ENCODE measurements around the gene SYNJ2. TPM values are rescaled to one million over a fixed set of nuclear protein-coding genes. Genes with fewer than 3 reads are reported as not detected.

The SYNJ2 gene
- polyA plus RNA-seq, 2 donors, result 5.7 to 8.1 TPM

DNA sequence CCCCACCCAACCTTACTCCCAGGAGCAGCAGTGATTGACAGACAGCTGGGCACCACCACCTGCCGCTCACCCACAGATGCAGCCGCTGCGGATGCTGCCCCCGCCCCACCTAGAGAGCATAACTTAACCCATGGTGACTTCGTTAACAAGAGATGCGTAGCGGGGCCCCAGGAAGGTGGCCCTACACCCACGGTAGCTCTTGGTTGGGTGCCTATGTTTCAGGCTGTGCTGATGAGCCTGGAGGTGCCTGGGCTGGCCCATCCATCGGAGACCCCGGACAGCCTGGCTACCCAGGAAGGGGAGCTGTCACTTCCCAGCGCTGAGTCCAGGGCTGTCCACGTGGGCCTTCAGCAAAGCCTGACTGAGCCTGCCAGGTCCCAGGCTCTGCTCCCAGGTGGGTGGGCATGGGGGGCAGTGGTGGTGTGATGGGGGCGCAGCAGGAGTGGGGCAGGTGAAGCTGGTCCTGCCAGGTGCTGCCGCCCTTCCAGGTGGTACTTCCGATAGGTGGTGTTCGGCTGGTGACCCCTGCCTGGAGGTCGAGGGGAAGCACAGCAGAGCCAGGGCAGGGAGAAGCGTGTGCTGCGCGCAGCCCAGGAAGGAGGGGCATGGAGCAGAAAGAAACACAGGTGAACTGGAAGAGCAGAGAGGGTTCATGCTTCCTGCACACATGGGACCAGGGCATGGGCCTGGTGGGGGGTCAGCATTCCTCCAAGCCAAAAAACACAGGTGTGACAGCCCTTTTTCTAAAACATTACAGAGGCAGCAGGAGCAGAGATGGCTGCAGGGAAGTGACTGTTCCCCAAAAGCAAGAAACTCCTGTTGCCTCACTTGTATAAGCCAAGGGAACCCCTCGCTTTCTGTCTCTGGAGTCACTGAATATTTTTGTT lies 56.9 kb downstream of the SYNJ2 start:
- no peaks in the 10 kb centered on the region for H3K27me3 ChIP-seq (ENCODE audit: control insufficient read depth in 1 of 2, insufficient read depth in 2 of 2, low read length in 2 of 2)
- H3K27ac ChIP-seq (ENCODE audit: low read depth in 2 of 2, low read length in 1 of 2), result no peak overlapping the region
- WGBS, 2 donors, result 94 to 95% methylated on average over 21 of the region's 21 CpGs
- no peaks in the 10 kb centered on the region for H3K9me3 ChIP-seq (ENCODE audit: control insufficient read depth in 2 of 2, insufficient read depth in 1 of 2, low read depth in 1 of 2, low read length in 1 of 2)
- H3K4me1 ChIP-seq (ENCODE audit: control insufficient read depth in 2 of 2, insufficient read depth in 2 of 2, low read length in 1 of 2), result peaks cover 5 to 19% of the 10 kb centered on the region in 2 donors
- no peak overlapping the region for H3K4me3 ChIP-seq (ENCODE audit: low read depth in 1 of 2, low read length in 2 of 2)
- peaks cover 0 to 3% of the 10 kb centered on the region in 2 donors for H3K36me3 ChIP-seq (ENCODE audit: control insufficient read depth in 2 of 2, insufficient read depth in 2 of 2, low read length in 1 of 2)

DNA sequence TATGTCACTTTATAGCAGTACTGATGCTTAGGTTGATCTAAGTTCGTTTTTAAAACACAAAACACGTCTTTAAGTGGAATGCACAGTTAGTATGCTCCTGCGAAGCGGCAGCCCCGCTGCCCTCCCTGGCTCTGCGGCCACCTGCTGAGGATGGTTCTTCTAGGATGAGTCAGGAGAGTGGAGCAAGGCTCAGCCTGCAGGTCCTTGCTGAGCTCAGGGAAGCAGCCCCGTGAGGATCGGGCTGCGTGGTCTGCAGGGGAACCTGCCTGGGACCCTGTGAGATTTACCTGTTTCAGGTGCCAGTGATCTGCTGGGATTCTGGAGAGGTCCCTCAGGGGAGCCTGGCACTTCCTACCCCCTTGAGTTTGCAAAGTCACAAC lies 57.5 kb downstream of the SYNJ2 start:
- Histone ChIP-seq H3K27me3 (ENCODE audit: control insufficient read depth in 1 of 2, insufficient read depth in 2 of 2, low read length in 2 of 2) (no peaks in the 10 kb centered on the region), H3K9me3 (ENCODE audit: control insufficient read depth in 2 of 2, insufficient read depth in 1 of 2, low read depth in 1 of 2, low read length in 1 of 2) (no peaks in the 10 kb centered on the region), H3K4me1 (ENCODE audit: control insufficient read depth in 2 of 2, insufficient read depth in 2 of 2, low read length in 1 of 2) (peaks cover 8 to 25% of the 10 kb centered on the region in 2 donors), H3K27ac (ENCODE audit: low read depth in 2 of 2, low read length in 1 of 2) (no peak overlapping the region), H3K36me3 (ENCODE audit: control insufficient read depth in 2 of 2, insufficient read depth in 2 of 2, low read length in 1 of 2) (peaks cover 0 to 7% of the 10 kb centered on the region in 2 donors), H3K4me3 (ENCODE audit: low read depth in 1 of 2, low read length in 2 of 2) (no peak overlapping the region)
- WGBS, 2 donors, result 87 to 88% methylated on average over 9 of the region's 9 CpGs

DNA sequence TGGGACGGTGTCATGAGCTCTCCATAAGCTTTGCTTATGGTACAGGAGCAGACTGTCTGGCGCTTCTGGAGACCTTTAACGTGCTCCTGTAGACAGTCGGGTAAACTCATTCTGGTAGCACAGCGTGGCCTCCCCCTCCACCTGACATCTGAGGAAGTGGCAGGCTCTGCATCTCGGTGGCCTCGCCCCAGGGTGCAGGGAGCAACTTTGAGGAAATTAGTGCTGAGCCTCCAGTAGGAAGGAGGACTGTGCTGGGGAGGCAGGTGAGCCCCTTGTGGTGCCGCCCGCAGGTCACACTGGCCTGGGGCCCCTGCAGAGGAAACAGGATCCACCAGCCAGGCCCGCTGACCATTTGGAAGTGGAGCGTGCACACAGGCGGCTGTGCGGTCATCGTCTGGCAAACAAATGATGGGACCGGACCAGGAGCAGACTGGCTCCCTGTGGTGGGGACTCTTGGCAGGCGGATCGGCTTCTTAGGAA lies 57.9 kb downstream of the SYNJ2 start:
- WGBS, 2 donors, result 74 to 75% methylated on average over 17 of the region's 17 CpGs
- peaks cover 8 to 25% of the 10 kb centered on the region in 2 donors for H3K4me1 ChIP-seq (ENCODE audit: control insufficient read depth in 2 of 2, insufficient read depth in 2 of 2, low read length in 1 of 2)

DNA sequence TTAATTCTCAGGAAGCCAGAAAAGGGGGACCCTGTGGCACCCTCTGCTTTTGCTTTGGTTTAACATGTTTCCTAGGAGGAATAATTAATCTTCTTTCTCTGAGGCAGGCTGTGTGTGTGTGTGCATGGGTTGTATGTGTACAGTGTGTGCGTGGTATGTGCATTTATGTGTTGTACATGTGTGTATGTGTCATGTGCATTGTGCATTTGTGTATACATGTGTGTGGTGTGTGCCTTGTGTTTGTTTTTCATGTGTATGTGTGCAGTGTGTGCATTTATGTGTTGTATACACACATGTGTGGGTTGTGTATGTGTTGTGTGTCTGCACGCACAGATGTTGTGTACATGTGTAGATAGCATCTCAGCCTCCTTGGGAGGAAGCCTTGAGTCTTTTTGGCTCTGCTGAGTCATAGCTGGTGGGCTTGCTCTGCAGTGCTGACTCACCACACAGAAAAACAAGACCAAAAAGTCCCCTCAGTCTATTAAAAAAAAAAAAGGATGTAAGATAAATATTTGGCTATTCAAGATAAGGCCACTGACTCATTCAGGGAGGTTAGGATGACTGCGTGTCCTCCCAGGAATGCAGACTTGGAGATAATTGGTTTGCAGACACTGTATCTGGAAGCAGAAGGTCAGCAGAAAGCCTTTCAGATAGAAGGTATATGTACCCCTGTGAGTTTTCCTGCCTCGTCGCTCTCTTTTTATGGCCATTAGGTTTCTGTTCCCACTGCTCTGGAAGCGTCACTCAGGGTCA lies 58.6 kb downstream of the SYNJ2 start:
- Histone ChIP-seq H3K9me3 (ENCODE audit: control insufficient read depth in 2 of 2, insufficient read depth in 1 of 2, low read depth in 1 of 2, low read length in 1 of 2) (no peaks in the 10 kb centered on the region), H3K4me1 (ENCODE audit: control insufficient read depth in 2 of 2, insufficient read depth in 2 of 2, low read length in 1 of 2) (peaks cover 8 to 25% of the 10 kb centered on the region in 2 donors), H3K27ac (ENCODE audit: low read depth in 2 of 2, low read length in 1 of 2) (peak overlapping the region; percentile 45 to 81), H3K36me3 (ENCODE audit: control insufficient read depth in 2 of 2, insufficient read depth in 2 of 2, low read length in 1 of 2) (peaks cover 0 to 7% of the 10 kb centered on the region in 2 donors), H3K4me3 (ENCODE audit: low read depth in 1 of 2, low read length in 2 of 2) (no peak overlapping the region), H3K27me3 (ENCODE audit: control insufficient read depth in 1 of 2, insufficient read depth in 2 of 2, low read length in 2 of 2) (no peaks in the 10 kb centered on the region)
- 43 to 47% methylated on average over 6 of the region's 6 CpGs for WGBS, 2 donors

More for the DNA sequence above, 57.9 kb downstream of the SYNJ2 start:
- no peaks in the 10 kb centered on the region for H3K9me3 ChIP-seq (ENCODE audit: control insufficient read depth in 2 of 2, insufficient read depth in 1 of 2, low read depth in 1 of 2, low read length in 1 of 2)
- no peaks in the 10 kb centered on the region for H3K27me3 ChIP-seq (ENCODE audit: control insufficient read depth in 1 of 2, insufficient read depth in 2 of 2, low read length in 2 of 2)
- peak overlapping the region in 1 of 2 donors; percentile 11 for H3K27ac ChIP-seq (ENCODE audit: low read depth in 2 of 2, low read length in 1 of 2)
- H3K36me3 ChIP-seq (ENCODE audit: control insufficient read depth in 2 of 2, insufficient read depth in 2 of 2, low read length in 1 of 2), result peaks cover 0 to 7% of the 10 kb centered on the region in 2 donors
- no peak overlapping the region for H3K4me3 ChIP-seq (ENCODE audit: low read depth in 1 of 2, low read length in 2 of 2)

DNA sequence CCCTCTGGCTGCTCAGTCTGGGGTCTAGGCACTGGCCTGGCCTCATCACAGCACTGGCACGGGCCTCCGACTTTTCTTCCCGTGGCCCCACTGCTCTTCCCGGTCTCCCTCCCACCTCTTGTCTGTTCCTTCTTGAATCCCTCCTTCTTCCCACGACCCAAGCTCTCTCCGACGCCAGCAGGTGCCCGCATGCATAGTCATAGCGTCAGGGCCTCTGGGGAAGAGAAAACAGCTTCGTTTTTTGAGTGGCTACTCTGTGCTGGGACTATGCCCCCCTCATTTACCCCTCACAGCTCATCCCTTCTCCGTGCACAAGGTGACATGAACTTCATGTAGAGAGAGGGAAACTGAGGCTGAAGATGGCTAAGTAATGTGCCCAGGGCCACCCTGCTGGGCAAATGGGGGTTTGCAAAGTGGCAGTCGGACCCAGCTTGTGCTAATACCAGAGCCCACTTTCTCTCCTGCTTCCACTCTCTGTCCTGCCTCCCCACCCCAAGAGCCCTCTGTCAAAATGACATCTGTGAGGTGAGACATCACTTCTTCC lies 59.2 kb downstream of the SYNJ2 start:
- 63% methylated on average over 12 of the region's 12 CpGs for WGBS, 2 donors
- Histone ChIP-seq H3K4me3 (ENCODE audit: low read depth in 1 of 2, low read length in 2 of 2) (no peak overlapping the region), H3K4me1 (ENCODE audit: control insufficient read depth in 2 of 2, insufficient read depth in 2 of 2, low read length in 1 of 2) (peaks cover 8 to 25% of the 10 kb centered on the region in 2 donors), H3K27me3 (ENCODE audit: control insufficient read depth in 1 of 2, insufficient read depth in 2 of 2, low read length in 2 of 2) (no peaks in the 10 kb centered on the region), H3K27ac (ENCODE audit: low read depth in 2 of 2, low read length in 1 of 2) (peak overlapping the region; percentile 45 to 81), H3K36me3 (ENCODE audit: control insufficient read depth in 2 of 2, insufficient read depth in 2 of 2, low read length in 1 of 2) (peaks cover 0 to 7% of the 10 kb centered on the region in 2 donors), H3K9me3 (ENCODE audit: control insufficient read depth in 2 of 2, insufficient read depth in 1 of 2, low read depth in 1 of 2, low read length in 1 of 2) (no peaks in the 10 kb centered on the region)

DNA sequence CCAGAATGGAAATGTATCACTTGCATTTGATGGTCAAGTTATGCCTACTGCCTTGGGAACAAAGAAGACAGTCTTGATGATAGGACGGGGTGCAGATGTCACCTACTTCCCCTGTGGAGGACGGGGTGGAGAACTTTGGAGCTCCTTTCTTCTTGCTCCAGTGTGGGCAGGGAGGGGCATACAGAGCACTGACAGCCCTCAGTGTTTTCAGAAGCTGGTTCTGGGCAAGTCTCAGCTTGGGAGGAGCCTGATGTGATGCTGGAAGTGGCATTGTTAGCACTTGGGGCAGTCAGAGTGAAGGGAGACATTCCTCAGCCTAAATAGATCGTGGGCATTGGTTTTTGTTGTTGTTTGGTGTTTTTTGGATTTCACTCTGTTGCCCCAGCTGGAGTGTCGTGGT lies 59.7 kb downstream of the SYNJ2 start:
- no peak overlapping the region for H3K4me3 ChIP-seq (ENCODE audit: low read depth in 1 of 2, low read length in 2 of 2)
- no peaks in the 10 kb centered on the region for H3K27me3 ChIP-seq (ENCODE audit: control insufficient read depth in 1 of 2, insufficient read depth in 2 of 2, low read length in 2 of 2)
- peak overlapping the region; percentile 45 to 81 for H3K27ac ChIP-seq (ENCODE audit: low read depth in 2 of 2, low read length in 1 of 2)
- 47 to 65% methylated on average over 4 of the region's 4 CpGs for WGBS, 2 donors
- H3K4me1 ChIP-seq (ENCODE audit: control insufficient read depth in 2 of 2, insufficient read depth in 2 of 2, low read length in 1 of 2), result peaks cover 8 to 25% of the 10 kb centered on the region in 2 donors
- H3K36me3 ChIP-seq (ENCODE audit: control insufficient read depth in 2 of 2, insufficient read depth in 2 of 2, low read length in 1 of 2), result peaks cover 0 to 7% of the 10 kb centered on the region in 2 donors
- no peaks in the 10 kb centered on the region for H3K9me3 ChIP-seq (ENCODE audit: control insufficient read depth in 2 of 2, insufficient read depth in 1 of 2, low read depth in 1 of 2, low read length in 1 of 2)

DNA sequence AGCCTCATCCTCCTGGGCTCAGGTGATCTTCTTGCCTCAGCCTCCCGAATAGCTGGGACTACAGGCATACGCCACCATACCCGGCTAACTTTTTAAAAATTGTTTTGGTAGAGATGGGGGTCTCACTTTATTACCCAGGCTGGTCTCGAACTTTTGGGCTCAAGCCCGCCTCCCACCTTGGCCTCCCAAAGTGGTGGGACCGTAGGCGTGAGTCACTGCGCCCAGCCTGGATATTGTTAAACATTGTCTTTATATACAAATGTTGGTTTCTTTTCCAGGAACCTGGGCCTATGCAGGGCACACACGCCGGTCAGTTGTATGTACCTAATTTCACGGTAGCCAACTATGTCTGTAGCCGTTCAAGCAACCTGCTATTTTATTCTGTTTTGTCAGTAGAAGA lies 60.1 kb downstream of the SYNJ2 start:
- Histone ChIP-seq H3K36me3 (ENCODE audit: control insufficient read depth in 2 of 2, insufficient read depth in 2 of 2, low read length in 1 of 2) (peaks cover 0 to 7% of the 10 kb centered on the region in 2 donors), H3K4me1 (ENCODE audit: control insufficient read depth in 2 of 2, insufficient read depth in 2 of 2, low read length in 1 of 2) (peaks cover 8 to 25% of the 10 kb centered on the region in 2 donors), H3K27ac (ENCODE audit: low read depth in 2 of 2, low read length in 1 of 2) (peak overlapping the region; percentile 81 to 82), H3K9me3 (ENCODE audit: control insufficient read depth in 2 of 2, insufficient read depth in 1 of 2, low read depth in 1 of 2, low read length in 1 of 2) (no peaks in the 10 kb centered on the region), H3K27me3 (ENCODE audit: control insufficient read depth in 1 of 2, insufficient read depth in 2 of 2, low read length in 2 of 2) (no peaks in the 10 kb centered on the region), H3K4me3 (ENCODE audit: low read depth in 1 of 2, low read length in 2 of 2) (no peak overlapping the region)
- 74 to 87% methylated on average over 12 of the region's 12 CpGs for WGBS, 2 donors

DNA sequence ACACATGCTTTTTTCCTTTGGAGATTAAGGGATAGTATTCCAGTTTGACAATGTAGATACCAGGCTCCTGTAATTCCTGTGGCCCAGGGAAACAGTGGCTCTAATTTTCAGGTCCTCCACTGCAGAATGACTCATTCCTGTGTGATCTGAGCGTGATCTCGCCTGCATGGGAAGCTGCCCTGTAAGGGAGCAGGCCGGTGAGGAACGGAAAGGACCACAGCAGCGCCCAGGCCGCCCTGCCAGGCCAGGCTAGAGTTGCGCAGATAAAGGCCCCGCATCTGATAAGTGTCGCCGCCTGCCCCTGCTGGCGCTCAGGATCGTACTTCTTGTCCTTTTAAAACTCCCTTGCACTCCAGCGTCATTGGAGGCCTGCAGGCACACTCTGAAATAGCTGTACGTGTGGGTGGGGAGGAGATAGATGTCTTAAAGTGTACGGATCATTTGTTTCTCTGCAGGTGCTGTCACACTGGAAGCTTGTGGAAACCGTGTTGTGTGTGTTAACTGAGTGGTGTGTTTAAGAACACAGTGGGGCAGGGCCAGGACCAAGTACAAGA lies 60.7 kb downstream of the SYNJ2 start:
- Histone ChIP-seq H3K27ac (ENCODE audit: low read depth in 2 of 2, low read length in 1 of 2) (peak overlapping the region; percentile 82 to 90), H3K9me3 (ENCODE audit: control insufficient read depth in 2 of 2, insufficient read depth in 1 of 2, low read depth in 1 of 2, low read length in 1 of 2) (no peaks in the 10 kb centered on the region), H3K4me3 (ENCODE audit: low read depth in 1 of 2, low read length in 2 of 2) (no peak overlapping the region), H3K4me1 (ENCODE audit: control insufficient read depth in 2 of 2, insufficient read depth in 2 of 2, low read length in 1 of 2) (peaks cover 8 to 27% of the 10 kb centered on the region in 2 donors), H3K36me3 (ENCODE audit: control insufficient read depth in 2 of 2, insufficient read depth in 2 of 2, low read length in 1 of 2) (peaks cover 0 to 7% of the 10 kb centered on the region in 2 donors), H3K27me3 (ENCODE audit: control insufficient read depth in 1 of 2, insufficient read depth in 2 of 2, low read length in 2 of 2) (no peaks in the 10 kb centered on the region)
- 41 to 63% methylated on average over 16 of the region's 16 CpGs for WGBS, 2 donors

DNA sequence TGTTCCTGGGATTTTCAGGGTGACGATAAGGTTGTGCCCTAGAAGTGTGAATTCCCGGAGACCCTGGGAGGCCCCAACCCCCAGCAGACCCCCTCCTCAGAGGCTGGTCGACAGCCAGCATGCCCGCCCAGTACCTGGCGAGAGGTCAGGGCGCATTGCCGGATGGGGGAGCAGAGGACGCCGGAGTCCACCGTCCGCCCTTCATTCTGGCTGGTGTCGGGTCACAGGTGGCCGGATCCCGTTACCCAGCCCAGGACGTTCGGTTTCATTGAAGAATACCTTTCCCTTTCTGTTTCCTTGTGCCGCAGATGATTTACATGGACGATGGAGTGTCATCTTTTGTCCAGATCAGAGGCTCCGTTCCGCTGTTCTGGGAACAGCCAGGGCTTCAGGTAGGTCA lies 61.3 kb downstream of the SYNJ2 start:
- Histone ChIP-seq H3K27ac (ENCODE audit: low read depth in 2 of 2, low read length in 1 of 2) (peak overlapping the region; percentile 82 to 90), H3K27me3 (ENCODE audit: control insufficient read depth in 1 of 2, insufficient read depth in 2 of 2, low read length in 2 of 2) (no peaks in the 10 kb centered on the region), H3K4me1 (ENCODE audit: control insufficient read depth in 2 of 2, insufficient read depth in 2 of 2, low read length in 1 of 2) (peaks cover 10 to 27% of the 10 kb centered on the region in 2 donors), H3K36me3 (ENCODE audit: control insufficient read depth in 2 of 2, insufficient read depth in 2 of 2, low read length in 1 of 2) (peaks cover 0 to 7% of the 10 kb centered on the region in 2 donors), H3K9me3 (ENCODE audit: control insufficient read depth in 2 of 2, insufficient read depth in 1 of 2, low read depth in 1 of 2, low read length in 1 of 2) (no peaks in the 10 kb centered on the region), H3K4me3 (ENCODE audit: low read depth in 1 of 2, low read length in 2 of 2) (no peak overlapping the region)
- WGBS, 2 donors, result 77 to 78% methylated on average over 20 of the region's 20 CpGs
